RWPE1 (cell line): ENCODE measurements around the gene DDX18.
"Not testable (repeated sequence)": the region's sequence is repeated elsewhere in the genome, so short reads cannot be mapped to it uniquely, and the experiment has no call there.

Source experiments
- CTCF ChIA-PET: fragments of 350-600 bp; sonication (Branson Sonifier 250); formaldehyde crosslinking; extraction: SDS; loops from one replicate; lab custom pipeline; 2021; lab: Yijun Ruan, JAX
- POLR2A ChIA-PET: fragments of 400-600 bp; formaldehyde crosslinking; extraction: SDS; loops from one replicate; lab custom pipeline; 2020; ENCODE audit warnings: antibody characterized with exemption; ENCODE audit not compliant: low non-redundant PET; lab: Yijun Ruan, JAX
- DNase-seq: peaks from one replicate; pipeline ENCODE4 v3.0.0; 2012; ENCODE audit warnings: low spot score
- H3K27ac ChIP-seq: fragments of 450-650 bp; 2 replicates; pipeline ENCODE4 v1.5.1; 2017
- TF ChIP-seq, protein P1 (sequence below): fragments of 450-650 bp; conservative IDR thresholded peaks from 2 replicates; pipeline ENCODE4 v1.5.1; 2017; ENCODE audit warnings: low read depth, mild to moderate bottlenecking

Gene DDX18

DNA sequence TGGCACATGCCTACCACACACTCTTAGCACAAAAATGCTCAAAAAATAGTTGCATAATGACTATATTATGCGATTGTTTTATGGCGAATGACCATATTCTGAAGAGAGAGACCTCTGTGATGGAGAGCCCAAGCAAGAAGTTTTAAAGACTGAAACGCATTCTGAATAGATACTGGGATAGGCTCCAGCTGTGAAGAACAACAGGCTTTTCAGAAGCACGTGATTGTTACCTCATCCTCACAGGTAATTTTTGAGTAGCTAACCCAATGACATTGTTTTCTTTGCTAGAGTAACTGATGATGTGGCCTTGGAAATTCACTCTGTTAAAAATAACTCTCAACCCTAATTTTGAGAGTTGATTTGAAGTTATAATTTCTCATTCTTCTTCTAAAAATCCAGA lies 2.0 kb upstream of the DDX18 start:
- TF ChIP-seq, protein P1, sequence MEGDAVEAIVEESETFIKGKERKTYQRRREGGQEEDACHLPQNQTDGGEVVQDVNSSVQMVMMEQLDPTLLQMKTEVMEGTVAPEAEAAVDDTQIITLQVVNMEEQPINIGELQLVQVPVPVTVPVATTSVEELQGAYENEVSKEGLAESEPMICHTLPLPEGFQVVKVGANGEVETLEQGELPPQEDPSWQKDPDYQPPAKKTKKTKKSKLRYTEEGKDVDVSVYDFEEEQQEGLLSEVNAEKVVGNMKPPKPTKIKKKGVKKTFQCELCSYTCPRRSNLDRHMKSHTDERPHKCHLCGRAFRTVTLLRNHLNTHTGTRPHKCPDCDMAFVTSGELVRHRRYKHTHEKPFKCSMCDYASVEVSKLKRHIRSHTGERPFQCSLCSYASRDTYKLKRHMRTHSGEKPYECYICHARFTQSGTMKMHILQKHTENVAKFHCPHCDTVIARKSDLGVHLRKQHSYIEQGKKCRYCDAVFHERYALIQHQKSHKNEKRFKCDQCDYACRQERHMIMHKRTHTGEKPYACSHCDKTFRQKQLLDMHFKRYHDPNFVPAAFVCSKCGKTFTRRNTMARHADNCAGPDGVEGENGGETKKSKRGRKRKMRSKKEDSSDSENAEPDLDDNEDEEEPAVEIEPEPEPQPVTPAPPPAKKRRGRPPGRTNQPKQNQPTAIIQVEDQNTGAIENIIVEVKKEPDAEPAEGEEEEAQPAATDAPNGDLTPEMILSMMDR, result no peak
- ChIA-PET POLR2A (no interaction called here), CTCF (no interaction called here)
- DNase-seq, result no peak
- no peak overlapping the region for H3K27ac ChIP-seq

DNA sequence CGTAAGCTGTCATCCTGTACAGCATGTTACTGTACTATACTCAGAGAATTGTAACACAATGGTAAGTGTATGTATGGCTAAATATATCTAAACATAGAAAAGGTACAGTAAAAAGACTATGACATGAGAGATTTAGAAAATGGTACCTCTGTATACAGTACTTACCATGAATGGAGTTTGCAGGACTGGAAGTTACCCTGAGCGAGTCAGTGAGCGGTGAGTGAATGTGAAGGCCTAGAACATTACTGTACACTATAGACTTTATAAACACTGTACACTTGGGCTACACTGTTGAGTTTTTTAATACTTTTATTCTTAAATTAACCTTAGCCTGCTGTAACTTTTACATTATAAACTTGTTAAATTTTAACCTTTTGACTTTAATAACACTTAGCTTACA lies 1.5 kb downstream of the DDX18 start:
- no peak for DNase-seq
- TF ChIP-seq, protein P1, result no peak
- CTCF ChIA-PET, result no interaction called here
- no peak overlapping the region for H3K27ac ChIP-seq
- POLR2A ChIA-PET, result interaction anchor here (0.5 kb wide), 1 partner anchor 672 kb away, joined by 3 read pairs; no protein-coding TSS in a partner anchor

DNA sequence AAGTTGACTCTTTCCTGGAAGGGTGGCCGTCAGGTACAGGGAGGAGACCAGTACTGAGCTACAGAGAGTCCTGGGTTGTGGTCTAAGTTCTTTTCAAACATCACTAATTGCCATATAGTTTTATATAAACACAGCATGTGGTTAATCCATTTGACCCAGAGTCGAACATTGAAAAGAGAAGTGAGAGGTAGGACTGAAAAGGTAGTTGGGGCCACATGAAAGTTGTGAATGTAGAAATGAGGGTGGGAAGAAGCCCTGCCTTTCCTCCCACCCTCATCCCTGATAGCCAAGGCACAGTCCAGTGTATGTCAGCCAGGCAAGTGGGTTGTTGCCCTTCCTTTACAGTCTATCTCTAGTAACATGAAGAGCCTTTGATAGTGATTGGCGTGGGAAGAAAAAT lies 4.4 kb downstream of the DDX18 start:
- no peak for DNase-seq
- TF ChIP-seq, protein P1, result no peak
- no peak overlapping the region for H3K27ac ChIP-seq
- CTCF ChIA-PET, result no interaction called here
- POLR2A ChIA-PET, result no interaction called here

DNA sequence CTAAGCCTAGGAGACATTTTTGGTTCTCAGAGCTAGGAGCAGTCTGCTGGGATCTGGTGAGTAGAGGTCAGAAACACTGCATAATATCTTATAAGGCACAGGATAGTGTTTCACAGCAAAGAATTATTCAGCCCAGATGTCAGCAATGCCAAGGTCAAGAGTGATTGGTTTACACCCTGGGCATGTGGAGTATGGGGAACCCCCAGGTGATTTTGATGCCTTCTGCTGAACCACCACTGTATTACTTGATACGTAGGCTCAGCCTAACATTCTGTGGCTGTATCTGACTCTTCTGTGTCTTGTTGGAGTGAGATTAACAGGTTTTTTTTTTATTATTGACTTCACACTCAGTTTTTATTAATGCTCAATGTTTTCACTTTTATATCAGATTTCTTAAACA lies 6.0 kb downstream of the DDX18 start:
- no peak overlapping the region for H3K27ac ChIP-seq
- TF ChIP-seq, protein P1, result no peak
- ChIA-PET POLR2A (no interaction called here), CTCF (no interaction called here)
- DNase-seq, result no peak

DNA sequence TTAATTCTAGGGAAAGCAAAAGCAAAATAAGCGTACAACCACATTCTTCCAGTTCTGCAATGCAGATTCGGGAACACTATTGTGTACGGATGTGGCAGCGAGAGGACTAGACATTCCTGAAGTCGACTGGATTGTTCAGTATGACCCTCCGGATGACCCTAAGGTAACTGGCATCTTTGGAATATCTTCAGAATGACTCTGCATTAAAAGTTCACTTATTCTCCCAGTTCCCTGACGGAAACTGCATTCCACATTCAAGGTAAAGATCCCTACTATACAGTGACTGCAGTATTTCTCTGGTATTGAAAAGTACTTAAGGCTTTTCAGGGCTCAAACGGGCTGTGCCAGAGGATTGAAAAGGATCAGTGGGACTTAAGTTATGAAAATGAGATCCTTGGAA lies 10.9 kb downstream of the DDX18 start:
- no peak for DNase-seq
- POLR2A ChIA-PET, result no interaction called here
- H3K27ac ChIP-seq, result no peak overlapping the region
- CTCF ChIA-PET, result interaction anchor here (1.5 kb wide), 1 partner anchor 11 kb away, joined by 6 read pairs; the partner anchor contains the start of gene DDX18
- TF ChIP-seq, protein P1, result no peak

DNA sequence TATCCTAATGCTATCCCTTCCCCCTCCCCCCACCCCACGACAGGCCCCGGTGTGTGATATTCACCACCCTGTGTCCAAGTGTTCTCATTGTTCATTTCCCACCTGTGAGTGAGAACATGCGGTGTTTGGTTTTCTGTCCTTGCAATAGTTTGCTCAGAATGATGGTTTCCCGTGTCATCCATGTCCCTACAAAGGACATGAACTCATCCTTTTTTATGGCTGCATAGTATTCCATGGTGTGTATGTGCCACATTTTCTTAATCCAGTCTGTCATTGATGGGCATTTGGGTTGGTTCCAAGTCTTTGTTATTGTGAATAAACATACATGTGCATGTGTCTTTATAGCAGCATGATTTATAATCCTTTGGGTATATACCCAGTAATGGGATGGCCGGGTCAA lies 13.0 kb downstream of the DDX18 start:
- POLR2A ChIA-PET, DNase-seq, CTCF ChIA-PET, H3K27ac ChIP-seq: not testable (repeated sequence)

DNA sequence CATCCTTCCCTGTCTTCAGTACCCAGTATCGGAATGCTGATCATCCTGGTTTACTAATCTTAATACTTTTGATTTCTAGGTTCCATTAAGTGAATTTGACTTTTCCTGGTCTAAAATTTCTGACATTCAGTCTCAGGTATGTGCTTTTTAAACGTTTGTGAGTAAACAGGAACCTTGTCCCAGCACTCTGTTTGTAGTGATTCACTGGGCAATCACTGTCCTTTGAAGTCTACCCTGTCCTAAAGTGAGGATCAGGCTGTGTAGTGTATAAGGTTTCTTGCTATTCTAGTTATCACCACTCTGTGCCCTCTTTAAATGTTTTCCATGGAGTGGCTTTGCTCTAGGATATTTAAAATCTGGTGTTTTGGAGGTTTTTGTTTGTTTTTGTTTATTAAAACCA lies 14.4 kb downstream of the DDX18 start:
- DNase-seq, result no peak
- POLR2A ChIA-PET, result no interaction called here
- TF ChIP-seq, protein P1, result no peak
- CTCF ChIA-PET, result interaction anchor here (0.6 kb wide), 1 partner anchor 15 kb away, joined by 3 read pairs; no protein-coding TSS in a partner anchor
- H3K27ac ChIP-seq, result no peak overlapping the region
